Suprapubic skin (tissue), 2 donors: ENCODE measurements around the gene ALX3.

Source experiments
- EP300 ChIP-seq: sonication (generic); formaldehyde crosslinking; IDR thresholded peaks from one replicate; pipeline ENCODE4 v1.6.1; 2017; ENCODE audit warnings: antibody characterized with exemption
- POLR2A ChIP-seq, 2 donors: fragments of 450-650 bp; IDR thresholded peaks; one replicate each; pipeline ENCODE4 v1.6.1; 2017; ENCODE audit warnings: antibody characterized with exemption in 2 of 2, mild to moderate bottlenecking in 2 of 2, moderate library complexity in 2 of 2

GRCh38 chr1:110102081-110102480, 31.6 kb upstream of the ALX3 start:
- no peak for TF ChIP-seq EP300
- no peak for TF ChIP-seq POLR2A (IDR thresholded peaks at IDR 0.05)
